ENCODE measurements around the gene PRR16.

GRCh38 chr5:120552638-120553037, 88.5 kb downstream of the PRR16 start:
- TF ChIP-seq ZFP30 (CRISPR knock-in tag; IDR thresholded peaks at IDR 0.05) (no peak), ZNF70 (CRISPR knock-in tag; IDR thresholded peaks at IDR 0.05) (no peak), ZC3H10 (CRISPR knock-in tag; IDR thresholded peaks at IDR 0.05) (no peak), PATZ1 (CRISPR knock-in tag; IDR thresholded peaks at IDR 0.05; ENCODE audit: borderline replicate concordance) (no peak), ZFP3 (CRISPR knock-in tag; IDR thresholded peaks at IDR 0.05) (no peak), BACH2 (CRISPR knock-in tag; IDR thresholded peaks at IDR 0.05; ENCODE audit: borderline replicate concordance) (no peak), CREB5 (CRISPR knock-in tag; IDR thresholded peaks at IDR 0.05; ENCODE audit: low read depth) (no peak), ARNTL (CRISPR knock-in tag; IDR thresholded peaks at IDR 0.05; ENCODE audit: borderline replicate concordance, low read depth) (no peak), POU6F1 (CRISPR knock-in tag; IDR thresholded peaks at IDR 0.05; ENCODE audit: borderline replicate concordance, low read depth) (no peak), PPARA (CRISPR knock-in tag; IDR thresholded peaks at IDR 0.05; ENCODE audit: borderline replicate concordance) (no peak), RARB (CRISPR knock-in tag; IDR thresholded peaks at IDR 0.05) (no peak), OSR1 (CRISPR knock-in tag; IDR thresholded peaks at IDR 0.05) (no peak), ZNF8 (CRISPR knock-in tag; IDR thresholded peaks at IDR 0.05) (no peak), ESRRG (CRISPR knock-in tag; IDR thresholded peaks at IDR 0.05) (no peak)
